Ishikawa (cell line): ENCODE results near the gene MYZAP.

Source experiments
- CREB1 ChIP-seq: IDR thresholded peaks from 2 replicates; pipeline ENCODE4 v1.6.1; 2012; ENCODE audit warnings: low read depth
- EGR1 ChIP-seq: IDR thresholded peaks from 2 replicates; pipeline ENCODE4 v1.6.1; 2012
- EP300 ChIP-seq: IDR thresholded peaks from 2 replicates; pipeline ENCODE4 v1.6.1; 2012; ENCODE audit warnings: borderline replicate concordance
- MAX ChIP-seq: IDR thresholded peaks from 2 replicates; pipeline ENCODE4 v1.6.1; 2012
- TAF1 ChIP-seq: IDR thresholded peaks from 2 replicates; pipeline ENCODE4 v1.6.1; 2012; ENCODE audit warnings: low read depth, mild to moderate bottlenecking
- TCF12 ChIP-seq: IDR thresholded peaks from 2 replicates; pipeline ENCODE4 v1.6.1; 2012; ENCODE audit warnings: low read depth
- TEAD4 ChIP-seq: IDR thresholded peaks from 2 replicates; pipeline ENCODE4 v1.6.1; 2012
- YY1 ChIP-seq: IDR thresholded peaks from 2 replicates; pipeline ENCODE4 v1.6.1; 2012; ENCODE audit warnings: low read depth

- TF ChIP-seq CREB1: no peak
- no peak for TF ChIP-seq EP300
- no peak for TF ChIP-seq TAF1
- no peak for TF ChIP-seq TCF12
- no peak for TF ChIP-seq TEAD4
- no peak for TF ChIP-seq EGR1
- TF ChIP-seq MAX: no peak
- TF ChIP-seq YY1: no peak
Observed at GRCh38 chr15:57607570-57608000, 15.9 kb downstream of the MYZAP start.
